Measurements from ENCODE around the gene BCL7A.

BCL7A gene

GRCh38 chr12:122082621-122083356, 61.1 kb downstream of the BCL7A start:
- Histone ChIP-seq H3K9ac (ENCODE audit: low read depth, low read length) (no peak overlapping the region), H3K9me3 (ENCODE audit: control insufficient read depth, insufficient read depth, low read length) (no peaks in the 10 kb centered on the region), H3K27me3 (ENCODE audit: control insufficient read depth, insufficient read depth, low read length) (peaks cover 20% of the 10 kb centered on the region), H3K4me3 (ENCODE audit: low read depth, low read length) (no peak overlapping the region), H3K27ac (ENCODE audit: low read depth, low read length) (no peak overlapping the region), H3K4me1 (ENCODE audit: control insufficient read depth, insufficient read depth, low read length) (peaks cover 10% of the 10 kb centered on the region; the same call in 1 of the 2 replicates), H3K36me3 (ENCODE audit: control insufficient read depth, insufficient read depth, low read length) (peaks cover 12% of the 10 kb centered on the region)

GRCh38 chr12:122084857-122085405, 63.2 kb downstream of the BCL7A start:
- no peak overlapping the region for H3K4me3 ChIP-seq (ENCODE audit: low read depth, low read length)
- no peak overlapping the region for H3K9ac ChIP-seq (ENCODE audit: low read depth, low read length)
- no peaks in the 10 kb centered on the region for H3K9me3 ChIP-seq (ENCODE audit: control insufficient read depth, insufficient read depth, low read length)
- peaks cover 12% of the 10 kb centered on the region for H3K36me3 ChIP-seq (ENCODE audit: control insufficient read depth, insufficient read depth, low read length)
- H3K27me3 ChIP-seq (ENCODE audit: control insufficient read depth, insufficient read depth, low read length): peaks cover 6% of the 10 kb centered on the region
- H3K4me1 ChIP-seq (ENCODE audit: control insufficient read depth, insufficient read depth, low read length): peaks cover 14% of the 10 kb centered on the region; the same call in 1 of the 2 replicates
- no peak overlapping the region for H3K27ac ChIP-seq (ENCODE audit: low read depth, low read length)

DNA sequence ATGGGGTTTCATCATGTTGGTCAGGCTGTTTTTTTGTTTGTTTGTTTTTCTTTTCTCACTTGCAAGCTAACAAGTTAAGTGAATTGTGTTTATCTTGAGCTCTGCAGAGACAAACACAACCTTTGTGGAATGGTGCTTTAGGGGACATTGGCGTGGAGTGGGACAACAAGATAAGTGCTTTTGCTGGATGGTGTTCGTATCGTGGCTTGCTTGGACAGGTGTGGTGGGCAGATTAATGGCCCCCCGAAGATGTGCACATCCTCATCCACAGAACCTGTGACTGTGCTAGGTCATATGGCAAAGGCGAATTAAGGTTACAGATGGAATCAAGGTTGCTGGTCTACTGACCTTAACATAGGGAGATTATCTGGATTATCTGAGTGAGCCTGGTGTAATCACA, 63.9 kb downstream of the BCL7A start:
- Histone ChIP-seq H3K9ac (ENCODE audit: low read depth, low read length) (no peak overlapping the region), H3K36me3 (ENCODE audit: control insufficient read depth, insufficient read depth, low read length) (peaks cover 12% of the 10 kb centered on the region), H3K9me3 (ENCODE audit: control insufficient read depth, insufficient read depth, low read length) (no peaks in the 10 kb centered on the region), H3K4me3 (ENCODE audit: low read depth, low read length) (no peak overlapping the region), H3K27me3 (ENCODE audit: control insufficient read depth, insufficient read depth, low read length) (no peaks in the 10 kb centered on the region), H3K27ac (ENCODE audit: low read depth, low read length) (no peak overlapping the region), H3K4me1 (ENCODE audit: control insufficient read depth, insufficient read depth, low read length) (peaks cover 7% of the 10 kb centered on the region; the same call in 1 of the 2 replicates)

GRCh38 chr12:122086116-122086515, 64.4 kb downstream of the BCL7A start:
- Histone ChIP-seq H3K4me1 (ENCODE audit: control insufficient read depth, insufficient read depth, low read length) (peaks cover 7% of the 10 kb centered on the region; the same call in 1 of the 2 replicates), H3K4me3 (ENCODE audit: low read depth, low read length) (no peak overlapping the region), H3K27me3 (ENCODE audit: control insufficient read depth, insufficient read depth, low read length) (no peaks in the 10 kb centered on the region), H3K36me3 (ENCODE audit: control insufficient read depth, insufficient read depth, low read length) (peaks cover 12% of the 10 kb centered on the region), H3K27ac (ENCODE audit: low read depth, low read length) (no peak overlapping the region), H3K9ac (ENCODE audit: low read depth, low read length) (no peak overlapping the region), H3K9me3 (ENCODE audit: control insufficient read depth, insufficient read depth, low read length) (no peaks in the 10 kb centered on the region)

GRCh38 chr12:122086641-122087285, 65.1 kb downstream of the BCL7A start:
- Histone ChIP-seq H3K4me3 (ENCODE audit: low read depth, low read length) (no peak overlapping the region), H3K9ac (ENCODE audit: low read depth, low read length) (no peak overlapping the region), H3K27me3 (ENCODE audit: control insufficient read depth, insufficient read depth, low read length) (no peaks in the 10 kb centered on the region), H3K9me3 (ENCODE audit: control insufficient read depth, insufficient read depth, low read length) (no peaks in the 10 kb centered on the region), H3K4me1 (ENCODE audit: control insufficient read depth, insufficient read depth, low read length) (peaks cover 7% of the 10 kb centered on the region; the same call in 1 of the 2 replicates), H3K27ac (ENCODE audit: low read depth, low read length) (no peak overlapping the region), H3K36me3 (ENCODE audit: control insufficient read depth, insufficient read depth, low read length) (peaks cover 12% of the 10 kb centered on the region)

- H3K27ac ChIP-seq (ENCODE audit: low read depth, low read length): no peak overlapping the region
- H3K27me3 ChIP-seq (ENCODE audit: control insufficient read depth, insufficient read depth, low read length): no peaks in the 10 kb centered on the region
- H3K36me3 ChIP-seq (ENCODE audit: control insufficient read depth, insufficient read depth, low read length): peaks cover 12% of the 10 kb centered on the region
- no peak overlapping the region for H3K9ac ChIP-seq (ENCODE audit: low read depth, low read length)
- no peak overlapping the region for H3K4me3 ChIP-seq (ENCODE audit: low read depth, low read length)
- H3K9me3 ChIP-seq (ENCODE audit: control insufficient read depth, insufficient read depth, low read length): no peaks in the 10 kb centered on the region
- H3K4me1 ChIP-seq (ENCODE audit: control insufficient read depth, insufficient read depth, low read length): peaks cover 7% of the 10 kb centered on the region; the same call in 1 of the 2 replicates
Measured at GRCh38 chr12:122087431-122088178, 65.9 kb downstream of the BCL7A start.

DNA sequence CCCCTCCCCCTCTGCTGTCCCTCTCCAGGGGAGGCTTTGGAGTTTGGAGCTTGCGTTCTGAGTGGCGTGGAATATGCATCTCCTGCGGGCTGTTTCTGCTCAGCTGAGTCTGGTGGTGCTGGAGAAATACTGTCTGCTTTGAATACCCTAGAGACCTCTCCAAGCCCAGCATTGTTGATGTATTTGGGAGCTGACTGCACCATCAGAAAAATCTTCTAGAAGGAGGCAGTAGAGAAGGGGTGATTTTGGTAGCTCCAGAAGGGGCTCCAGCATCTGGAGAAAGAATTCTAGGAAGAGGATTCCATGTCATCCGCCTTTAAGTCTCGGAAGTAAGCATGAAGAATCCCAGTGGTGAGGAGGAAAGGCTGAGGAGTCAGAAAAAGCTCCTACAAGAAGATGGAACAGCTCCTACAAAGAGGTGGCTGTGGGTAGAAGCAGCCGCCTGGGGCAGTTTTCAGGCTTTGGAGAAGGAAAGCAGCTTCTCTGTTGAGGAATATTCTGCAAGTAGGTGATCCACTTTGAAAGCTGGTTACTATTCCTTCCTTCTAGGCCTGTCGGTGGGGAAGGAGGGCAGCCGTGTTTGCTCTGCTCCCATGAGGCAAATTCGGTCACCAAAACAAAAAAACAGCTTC, 66.6 kb downstream of the BCL7A start:
- peaks cover 12% of the 10 kb centered on the region for H3K36me3 ChIP-seq (ENCODE audit: control insufficient read depth, insufficient read depth, low read length)

GRCh38 chr12:122089077-122089476, 67.4 kb downstream of the BCL7A start:
- Histone ChIP-seq H3K4me3 (ENCODE audit: low read depth, low read length) (no peak overlapping the region), H3K9me3 (ENCODE audit: control insufficient read depth, insufficient read depth, low read length) (no peaks in the 10 kb centered on the region), H3K36me3 (ENCODE audit: control insufficient read depth, insufficient read depth, low read length) (peaks cover 8% of the 10 kb centered on the region), H3K9ac (ENCODE audit: low read depth, low read length) (no peak overlapping the region), H3K27ac (ENCODE audit: low read depth, low read length) (no peak overlapping the region), H3K4me1 (ENCODE audit: control insufficient read depth, insufficient read depth, low read length) (peaks cover 7% of the 10 kb centered on the region; the same call in 1 of the 2 replicates), H3K27me3 (ENCODE audit: control insufficient read depth, insufficient read depth, low read length) (no peaks in the 10 kb centered on the region)

More for the DNA sequence above, 66.6 kb downstream of the BCL7A start:
- H3K27me3 ChIP-seq (ENCODE audit: control insufficient read depth, insufficient read depth, low read length): no peaks in the 10 kb centered on the region
- H3K9me3 ChIP-seq (ENCODE audit: control insufficient read depth, insufficient read depth, low read length): no peaks in the 10 kb centered on the region
- H3K27ac ChIP-seq (ENCODE audit: low read depth, low read length): no peak overlapping the region
- H3K9ac ChIP-seq (ENCODE audit: low read depth, low read length): no peak overlapping the region
- no peak overlapping the region for H3K4me3 ChIP-seq (ENCODE audit: low read depth, low read length)
- H3K4me1 ChIP-seq (ENCODE audit: control insufficient read depth, insufficient read depth, low read length): peaks cover 7% of the 10 kb centered on the region; the same call in 1 of the 2 replicates

DNA sequence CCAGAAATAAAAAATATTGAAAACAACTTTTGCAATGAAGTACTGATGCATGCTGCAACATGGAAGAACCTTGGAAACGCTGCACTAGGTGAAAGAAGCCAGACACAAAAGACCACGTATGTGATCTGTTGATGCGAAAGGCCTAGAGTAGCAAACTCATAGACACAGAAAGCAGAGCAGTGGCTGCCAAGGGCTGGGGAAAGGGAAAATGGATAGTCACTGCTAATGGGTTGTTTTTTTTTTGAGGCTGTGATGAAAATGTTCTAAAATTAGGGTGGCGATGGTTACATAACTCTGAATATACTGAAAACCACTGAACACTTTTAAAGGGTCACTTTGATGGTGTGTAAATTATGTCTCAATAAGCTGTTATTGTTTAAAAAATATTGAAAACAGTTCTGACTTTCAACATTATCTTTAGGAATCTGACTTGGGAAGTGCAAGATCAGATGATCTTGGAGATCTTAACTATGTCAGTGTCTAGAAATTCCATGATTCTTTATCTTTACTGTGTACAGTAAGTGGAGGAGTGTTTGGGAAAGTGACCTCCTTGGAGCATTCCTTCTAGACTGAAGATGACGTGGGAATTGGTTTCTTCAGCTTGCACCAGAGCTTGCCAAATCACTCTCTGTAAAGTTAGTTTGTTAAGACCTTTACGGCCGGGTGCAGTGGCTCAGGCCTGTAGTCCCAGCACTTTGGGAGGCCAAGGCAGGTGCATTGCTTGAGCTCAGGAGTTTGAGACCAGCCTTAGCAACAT, 69.3 kb downstream of the BCL7A start:
- Histone ChIP-seq H3K36me3 (ENCODE audit: control insufficient read depth, insufficient read depth, low read length) (no peaks in the 10 kb centered on the region), H3K27ac (ENCODE audit: low read depth, low read length) (no peak overlapping the region), H3K4me1 (ENCODE audit: control insufficient read depth, insufficient read depth, low read length) (peaks cover 7% of the 10 kb centered on the region; the same call in 1 of the 2 replicates), H3K4me3 (ENCODE audit: low read depth, low read length) (no peak overlapping the region), H3K27me3 (ENCODE audit: control insufficient read depth, insufficient read depth, low read length) (no peaks in the 10 kb centered on the region), H3K9me3 (ENCODE audit: control insufficient read depth, insufficient read depth, low read length) (no peaks in the 10 kb centered on the region), H3K9ac (ENCODE audit: low read depth, low read length) (no peak overlapping the region)
